Measurements from ENCODE around the gene PXDC1. TPM values are rescaled to one million over a fixed set of nuclear protein-coding genes. Genes with fewer than 3 reads are reported as not detected.
"Not testable (repeated sequence)": the region's sequence is repeated elsewhere in the genome, so short reads cannot be mapped to it uniquely, and the experiment has no call there.

The PXDC1 gene
- total RNA-seq, 2 donors from 2014 or later: 32.8 to 57.3 TPM

DNA sequence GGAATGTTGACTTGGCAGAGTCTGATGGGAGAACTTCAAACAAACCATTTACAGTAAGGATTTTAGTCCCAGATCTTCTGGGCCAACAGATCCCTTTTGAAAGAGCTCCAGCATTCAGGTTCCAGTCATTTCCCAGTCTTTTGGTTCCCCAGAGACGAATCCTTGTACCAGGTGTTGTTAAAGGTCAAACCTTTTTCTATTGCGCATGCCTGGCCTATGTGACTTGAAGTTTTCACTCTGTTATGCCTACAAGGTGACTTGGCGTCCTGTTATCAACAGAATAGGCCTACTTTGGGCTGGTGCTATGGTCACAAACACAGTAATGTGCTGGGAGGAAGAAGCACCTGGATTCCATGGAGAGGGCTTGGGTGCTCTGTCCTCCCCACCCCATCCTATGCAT is 52.3 kb downstream of the PXDC1 start:
- intact Hi-C loops (cut with DNase I): no loop called here
- no peak for DNase-seq

DNA sequence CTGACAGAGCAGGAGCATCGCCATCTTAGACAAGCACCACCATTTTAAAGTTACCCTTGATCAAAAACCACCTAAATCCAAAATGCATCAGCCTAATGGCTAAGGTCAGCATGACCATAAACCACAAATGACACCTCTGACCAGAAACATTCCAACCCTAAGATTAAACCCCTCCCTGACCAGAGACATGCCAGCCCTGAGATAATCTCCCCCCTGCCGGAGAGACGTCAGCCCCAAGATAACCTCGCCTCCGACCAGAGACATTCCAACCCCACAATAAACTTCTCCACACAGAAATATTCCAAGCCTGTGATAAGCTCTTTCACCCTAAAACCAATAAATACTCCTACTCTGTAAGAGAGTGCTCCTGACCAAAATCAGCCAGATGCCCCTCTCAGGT is 53.5 kb downstream of the PXDC1 start:
- intact Hi-C loops (cut with DNase I): no loop called here
- ATAC-seq (no peak), DNase-seq (no peak)

More for the DNA sequence above, 52.3 kb downstream of the PXDC1 start:
- no peak for ATAC-seq

DNA sequence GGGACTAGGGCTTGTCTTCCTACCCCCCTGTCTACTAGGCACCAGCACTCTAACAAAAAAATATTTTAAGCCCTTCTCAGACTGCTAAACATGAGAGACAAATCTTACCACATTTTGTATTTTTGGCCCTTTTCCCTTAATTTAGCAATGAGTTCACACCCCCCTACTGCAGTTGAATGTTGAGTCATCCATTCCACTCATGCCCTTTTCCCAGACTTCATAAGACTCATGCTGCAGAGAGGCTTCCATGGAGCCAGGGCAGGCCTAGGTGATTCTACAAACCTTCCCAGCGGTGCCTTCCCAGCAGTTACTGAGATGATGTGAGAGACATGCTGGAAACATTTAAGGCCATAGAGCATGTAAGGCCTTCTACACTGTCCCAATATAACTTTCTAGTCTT is 53.9 kb downstream of the PXDC1 start:
- ATAC-seq (peak; percentile 71 to 95), DNase-seq (no peak)
- intact Hi-C loops (cut with DNase I): no loop called here

DNA sequence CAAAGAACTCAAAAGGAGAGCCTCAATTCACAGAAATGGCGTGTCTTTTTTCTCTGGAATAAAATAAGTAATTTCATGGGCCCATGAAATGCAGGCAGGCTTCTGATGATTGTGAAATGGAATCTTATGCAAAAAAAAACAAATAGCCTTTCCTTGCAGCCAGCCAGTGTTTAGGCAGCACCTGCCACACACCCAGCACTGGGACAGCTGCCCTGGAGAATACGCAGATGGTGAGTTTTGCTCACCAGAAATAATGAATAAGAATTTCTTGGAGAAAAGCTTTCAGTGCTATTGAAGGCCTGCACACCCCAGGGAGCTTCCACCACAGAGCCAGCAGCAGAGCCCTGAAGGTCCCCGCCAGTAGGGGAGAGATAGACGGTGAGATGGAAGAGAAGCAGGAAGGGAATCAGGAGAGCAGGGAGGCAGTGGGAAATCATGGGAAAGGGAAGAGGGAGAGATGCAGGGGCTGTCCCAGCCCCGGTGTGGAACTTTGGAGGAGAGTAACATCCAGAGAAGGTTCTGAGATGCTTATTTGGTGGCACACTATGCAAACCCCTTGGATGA is 54.9 kb downstream of the PXDC1 start:
- intact Hi-C loops (cut with DNase I): no loop called here
- DNase-seq: no peak
- ATAC-seq: no peak

DNA sequence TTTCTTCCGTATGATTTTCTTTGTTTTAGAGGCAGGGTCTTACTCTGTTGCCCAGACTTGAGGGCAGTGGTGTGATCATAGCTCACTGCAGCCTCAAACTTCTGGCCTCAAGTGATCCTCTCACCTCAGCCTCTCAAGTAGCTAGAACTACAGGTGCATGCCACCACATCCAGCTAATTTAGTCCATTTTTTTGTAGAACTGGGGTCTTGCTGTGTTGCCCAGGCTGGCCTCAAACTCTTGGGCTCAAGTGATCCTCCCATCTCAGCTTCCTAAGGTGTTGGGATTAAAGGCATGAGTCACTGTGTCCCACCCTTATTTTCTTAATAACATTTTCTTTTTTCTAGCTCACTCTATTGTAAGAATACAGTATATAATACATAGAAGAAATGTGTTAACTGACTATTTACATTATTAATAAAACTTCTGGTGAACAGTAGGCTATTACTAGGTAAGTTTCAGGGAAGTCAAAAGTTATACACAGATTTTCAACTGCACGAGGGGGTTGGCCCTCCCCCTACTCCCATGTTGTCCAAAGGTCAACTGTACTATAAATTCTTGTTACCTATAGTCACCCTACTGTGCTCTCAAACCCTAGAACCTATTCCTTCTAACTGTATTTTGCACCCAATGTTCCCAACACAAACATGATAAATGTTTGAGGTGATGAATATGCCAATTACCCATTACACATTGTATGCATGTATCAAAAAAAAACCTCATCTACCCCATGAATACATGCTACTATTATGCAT is 56.3 kb downstream of the PXDC1 start:
- no peak for DNase-seq
- intact Hi-C loops (cut with DNase I): no loop called here
- ATAC-seq: no peak

DNA sequence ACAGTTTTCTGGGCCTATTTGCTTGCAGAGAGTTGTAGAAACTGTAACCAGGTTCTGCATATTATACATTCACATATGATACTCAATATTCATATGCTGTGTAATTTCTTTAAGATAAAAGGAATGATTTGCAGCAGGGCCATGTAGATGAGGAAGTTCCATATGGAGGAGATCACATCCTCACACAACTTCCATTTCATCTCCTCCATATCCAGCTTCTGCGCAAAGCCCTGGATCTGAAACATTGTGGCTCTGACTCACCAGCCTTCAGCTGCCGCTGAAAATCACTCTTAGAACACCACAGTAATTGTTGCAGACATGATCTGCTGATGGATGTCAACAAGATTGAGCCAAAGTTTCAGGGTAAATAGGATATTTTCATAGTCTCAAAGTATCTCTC is 57.7 kb downstream of the PXDC1 start:
- no peak for ATAC-seq
- no peak for DNase-seq
- intact Hi-C loops (cut with DNase I): no loop called here

DNA sequence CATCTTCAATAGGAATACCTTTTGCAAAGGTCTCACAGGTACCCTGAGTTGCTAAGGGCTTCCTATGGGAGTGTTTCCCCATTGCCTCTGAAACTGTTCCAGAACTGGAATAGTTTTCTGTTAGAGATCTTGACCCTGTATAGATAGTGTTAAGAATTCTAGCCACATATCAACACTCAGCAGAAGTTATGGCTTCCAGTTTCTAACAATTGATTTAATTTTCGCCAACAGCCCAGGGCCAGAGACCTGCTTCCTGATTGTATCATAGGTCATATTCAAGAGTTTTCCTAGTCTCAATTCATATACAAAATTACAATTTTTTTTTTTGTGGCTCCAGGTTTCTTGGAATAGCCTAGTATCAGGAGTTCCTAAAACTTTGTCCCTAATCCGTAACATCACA is 61.0 kb downstream of the PXDC1 start:
- ATAC-seq (no peak), DNase-seq (no peak)
- intact Hi-C loops (cut with DNase I): no loop called here

DNA sequence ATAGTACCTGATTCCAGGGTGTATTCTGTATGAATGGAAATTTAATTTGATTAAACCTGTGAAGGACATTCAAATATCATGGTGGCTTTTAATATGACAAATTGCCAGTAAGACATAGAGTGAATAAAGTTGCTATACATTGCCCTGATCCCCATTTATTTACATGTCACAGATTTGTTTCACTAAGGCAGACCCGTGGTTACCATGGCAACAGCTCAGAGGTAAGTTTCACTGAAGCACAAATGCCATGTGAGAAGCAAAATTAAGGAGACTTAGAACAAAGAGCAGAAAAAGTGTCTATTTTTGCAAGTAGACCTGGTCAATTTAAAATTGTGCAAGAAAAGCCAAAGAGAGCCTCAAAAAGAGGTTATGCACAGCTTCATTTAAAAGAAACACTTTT is 63.7 kb downstream of the PXDC1 start:
- no peak for DNase-seq
- intact Hi-C loops (cut with DNase I): no loop called here
- no peak for ATAC-seq

DNA sequence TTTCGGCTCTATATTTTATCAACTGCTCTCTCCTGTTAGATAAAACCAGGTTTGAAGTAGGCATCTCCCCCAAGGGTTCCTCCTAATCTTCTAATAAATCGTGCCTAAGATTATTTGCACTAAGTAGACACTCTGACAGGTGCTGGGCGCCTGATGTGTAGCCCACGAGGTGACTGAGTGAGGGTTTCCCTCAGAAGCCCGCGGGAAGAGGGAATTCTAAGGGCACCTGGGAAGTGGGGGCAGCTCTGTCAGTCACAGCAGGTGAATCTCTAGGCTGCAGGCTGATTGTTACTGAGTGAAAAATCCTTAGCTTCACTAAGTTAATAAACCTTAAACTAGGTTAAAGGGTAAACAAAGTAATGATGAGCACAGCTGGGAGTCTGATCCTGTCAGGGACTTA is 68.2 kb downstream of the PXDC1 start:
- ATAC-seq (no peak), DNase-seq (no peak)
- intact Hi-C loops (cut with DNase I): no loop called here

DNA sequence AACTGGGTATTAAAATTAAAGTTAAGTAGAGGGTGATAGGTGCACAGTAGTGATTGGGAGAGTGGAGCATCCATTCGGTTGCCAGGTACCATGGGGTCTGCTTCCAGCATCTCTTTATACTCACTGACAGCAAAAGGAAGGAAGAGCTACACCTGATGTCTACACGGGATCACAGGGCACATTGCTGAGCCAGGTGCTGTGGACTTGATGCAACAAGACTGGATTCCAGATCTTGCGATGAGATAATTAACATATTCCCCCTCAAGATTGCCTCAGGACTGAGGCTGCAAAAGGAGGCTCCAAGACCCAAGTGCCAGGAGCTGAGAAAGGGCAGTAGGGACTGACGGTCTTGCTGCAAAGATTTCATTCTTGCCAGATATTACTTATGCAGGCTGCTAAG is 72.6 kb downstream of the PXDC1 start:
- no peak for ATAC-seq
- intact Hi-C loops (cut with DNase I): no loop called here
- DNase-seq: no peak

DNA sequence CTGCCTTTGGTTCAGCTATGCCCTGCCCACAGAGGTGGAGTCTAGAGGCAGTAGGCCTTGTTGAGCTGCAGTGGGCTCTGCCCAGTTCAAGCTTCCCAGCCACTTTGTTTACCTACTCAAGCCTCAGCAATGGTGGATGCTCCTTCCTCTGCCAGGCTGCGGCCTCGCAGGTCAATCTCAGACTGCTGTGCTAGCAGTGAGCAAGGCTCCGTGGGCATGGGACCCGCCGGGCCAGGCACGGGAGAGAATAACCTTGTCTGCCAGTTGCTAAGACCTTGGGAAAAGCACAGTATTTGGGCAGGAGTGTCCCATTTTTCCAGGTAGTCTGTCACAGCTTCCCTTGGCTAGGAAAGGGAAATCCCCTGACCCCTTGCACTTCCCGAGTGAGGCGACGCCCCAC is 73.8 kb downstream of the PXDC1 start:
- intact Hi-C loops (cut with DNase I): not testable (repeated sequence)

DNA sequence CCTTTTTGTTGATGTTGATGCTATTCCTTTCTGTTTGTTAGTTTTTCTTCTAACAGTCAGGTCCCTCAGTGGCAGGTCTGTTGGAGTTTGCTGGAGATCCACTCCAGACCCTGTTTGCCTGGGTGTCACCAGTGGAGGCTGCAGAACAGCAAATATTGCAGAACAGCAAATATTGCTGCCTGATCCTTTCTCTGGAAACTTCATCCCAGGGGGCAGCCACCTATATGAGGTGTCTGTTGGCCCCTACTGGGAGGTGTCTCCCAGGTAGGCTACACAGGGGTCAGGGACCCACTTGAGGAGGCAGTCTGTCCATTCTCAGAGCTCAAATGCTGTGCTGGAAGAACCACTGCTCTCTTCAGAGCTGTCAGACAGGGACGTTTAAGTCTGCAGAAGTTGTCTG is 74.2 kb downstream of the PXDC1 start:
- ATAC-seq; DNase-seq; intact Hi-C loops (cut with DNase I): not testable (repeated sequence)

More for the DNA sequence above, 73.8 kb downstream of the PXDC1 start:
- ATAC-seq, DNase-seq: not testable (repeated sequence)

Other genes starting within 250 kb of the PXDC1 start
- 10 to 100 TPM; 13.4 to 18.8 TPM for gene FAM50B, start 97.7 kb upstream of the PXDC1 start, total RNA-seq

All from left cardiac atrium (tissue), 4 donors.